SJSA1 (cell line): ENCODE data around the gene SCOC. TPM values are rescaled to one million over a fixed set of nuclear protein-coding genes. Genes with fewer than 3 reads are reported as not detected.

Source experiments
- DNase-seq, 2 experiments: peaks; one replicate each; pipeline ENCODE4 v3.0.0-alpha.2; 2015 to 2020; ENCODE audit warnings: low spot score in 2 of 2, low read depth in 1 of 2
- H3K27ac ChIP-seq: fragments of 250-450 bp; sonication (Bioruptor Pico); 2 replicates; pipeline ENCODE4 v1.5.1; 2020; ENCODE audit warnings: mild to moderate bottlenecking, moderate library complexity
- H3K27me3 ChIP-seq: fragments of 250-450 bp; sonication (Bioruptor Pico); replicated peaks from 2 replicates; pipeline ENCODE4 v1.5.1; 2020; ENCODE audit warnings: mild to moderate bottlenecking, moderate library complexity
- H3K36me3 ChIP-seq: fragments of 250-450 bp; sonication (Bioruptor Pico); 2 replicates; pipeline ENCODE4 v1.5.1; 2020; ENCODE audit warnings: mild to moderate bottlenecking
- H3K4me1 ChIP-seq: fragments of 250-450 bp; sonication (Bioruptor Pico); replicated peaks from 2 replicates; pipeline ENCODE4 v1.6.1; 2021; ENCODE audit warnings: mild to moderate bottlenecking
- H3K4me3 ChIP-seq: fragments of 250-450 bp; sonication (Bioruptor Pico); 2 replicates; pipeline ENCODE4 v1.5.1; 2020; ENCODE audit warnings: mild to moderate bottlenecking
- H3K9me3 ChIP-seq: fragments of 250-450 bp; sonication (Bioruptor Pico); replicated peaks from 2 replicates; pipeline ENCODE4 v1.5.1; 2020; ENCODE audit warnings: mild to moderate bottlenecking
- total RNA-seq: library from RNA; depleted of rRNA; stranded (reverse); fragments of >200 nt; shearing (Covaris generic); gene quantifications from 2 replicates; pipeline ENCODE4 v1.2.3, GENCODE V29; 2014; rRNA removed

The SCOC gene
- 143 and 153 TPM in 2 replicates for total RNA-seq

DNA sequence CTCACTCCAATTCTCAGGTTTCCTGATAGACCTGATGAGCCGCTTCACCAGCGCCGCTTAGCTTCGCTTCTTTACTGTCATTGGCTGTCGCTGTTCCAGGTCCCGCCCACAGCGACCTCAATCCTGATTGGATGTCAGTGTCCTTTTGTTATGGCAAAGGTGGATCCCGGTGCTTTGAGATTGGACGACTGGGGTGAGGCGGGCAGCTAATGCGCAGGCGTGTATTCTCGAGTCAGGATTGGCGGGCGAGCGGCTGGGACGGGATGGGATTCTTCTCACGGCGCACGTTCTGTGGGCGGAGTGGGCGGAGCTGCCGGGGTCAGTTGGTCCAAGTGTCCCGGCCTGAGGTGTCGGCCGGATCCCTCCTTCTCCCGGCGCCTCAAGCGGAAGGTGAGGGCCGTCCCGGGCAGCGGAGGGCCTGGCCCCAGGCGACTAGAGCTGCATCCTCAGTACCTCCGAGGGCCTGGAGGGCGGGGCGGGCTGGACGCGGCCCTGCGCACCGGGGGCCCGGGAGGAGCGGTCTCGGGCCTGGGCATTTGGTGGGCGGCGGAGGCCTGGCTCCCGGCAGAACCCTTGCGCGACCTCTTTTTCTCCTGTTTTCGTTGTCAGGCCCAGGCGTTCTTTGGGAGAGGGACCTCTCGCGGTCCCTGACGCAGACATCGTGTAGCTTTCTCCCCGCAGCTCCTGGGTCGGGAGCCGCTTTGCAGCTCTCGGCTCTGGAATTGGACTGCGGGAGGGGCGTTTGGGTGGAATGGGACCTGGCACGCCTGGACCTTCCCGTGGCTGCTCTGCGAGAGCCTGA is at the start of gene SCOC:
SCOC (plus strand) TSS at position 319 of the 802 bp plus-strand sequence. CDS start 5,525 bp downstream, outside the sequence.
- Histone ChIP-seq H3K4me3 (peak within 1 kb of the TSS; percentile 70), H3K4me1 (peaks cover 8% of the 10 kb centered on the region; the same call in 1 of the 2 replicates), H3K36me3 (peaks cover 3% of the 10 kb centered on the region; the same call in 1 of the 2 replicates), H3K27me3 (no peaks in the 10 kb centered on the region), H3K9me3 (no peaks in the 10 kb centered on the region), H3K27ac (peak within 1 kb of the TSS; percentile 65)
- DNase-seq, result peak; percentile 97 to 99

DNA sequence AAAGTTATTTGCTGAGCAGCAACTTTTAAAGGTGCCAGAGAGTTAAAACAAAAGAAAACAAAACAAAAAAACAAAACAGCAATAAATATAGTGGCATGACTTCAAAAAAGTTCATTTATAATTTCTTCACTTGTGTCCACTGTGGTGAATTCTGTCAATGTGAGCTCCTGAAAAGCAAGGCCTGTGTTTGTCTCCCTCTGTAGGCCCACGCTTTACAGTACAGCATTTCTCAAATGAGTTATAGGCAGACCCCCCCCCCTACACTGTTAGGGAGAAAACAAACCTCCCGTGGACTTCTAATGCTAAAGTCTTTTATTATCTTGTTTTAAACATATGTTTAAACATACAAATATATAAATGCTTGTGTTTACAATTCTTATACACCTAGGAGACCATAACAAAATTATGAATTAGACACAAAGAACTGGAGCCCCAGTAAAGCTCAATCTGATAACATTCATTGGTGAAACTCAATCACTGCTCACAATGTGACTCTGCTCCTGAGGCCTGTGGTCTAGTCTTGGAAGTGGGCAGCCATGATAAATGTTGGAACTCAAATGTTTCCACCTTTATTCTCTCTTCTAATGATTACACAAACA is 47.0 kb upstream of the SCOC start:
- DNase-seq, result peak in 1 of 2 experiments; percentile 42
- Histone ChIP-seq H3K9me3 (no peaks in the 10 kb centered on the region), H3K27ac (no peak overlapping the region), H3K4me1 (no peaks in the 10 kb centered on the region), H3K27me3 (no peaks in the 10 kb centered on the region), H3K4me3 (no peak overlapping the region), H3K36me3 (no peaks in the 10 kb centered on the region)

DNA sequence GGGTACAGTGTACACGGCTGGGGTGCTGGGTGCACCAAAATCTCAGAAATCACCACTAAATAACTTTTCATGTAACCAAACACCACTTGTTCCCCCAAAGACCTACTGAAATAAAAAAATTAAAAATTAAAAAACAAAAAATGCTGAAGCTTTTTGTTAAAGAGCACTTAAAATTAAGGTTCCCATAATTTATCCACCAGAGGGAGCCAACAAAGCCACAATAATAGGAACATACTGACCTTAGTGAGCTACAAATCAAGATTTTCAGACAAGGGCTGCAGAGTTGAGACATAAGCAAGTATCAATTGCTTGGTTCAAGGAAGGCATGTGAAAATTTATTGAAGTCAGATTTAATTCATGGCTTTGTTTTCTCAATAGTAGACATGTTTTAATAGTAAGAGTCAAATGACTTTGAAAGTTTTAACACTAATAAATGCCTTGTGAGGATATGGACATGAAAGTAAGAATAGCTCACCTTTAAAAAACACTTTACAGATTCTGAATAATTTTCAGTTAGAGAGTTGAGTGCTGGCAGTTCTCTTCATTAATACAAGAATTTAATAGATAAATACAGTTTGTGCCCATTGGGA is 43.0 kb upstream of the SCOC start:
- Histone ChIP-seq H3K4me3 (no peak overlapping the region), H3K36me3 (no peaks in the 10 kb centered on the region), H3K9me3 (no peaks in the 10 kb centered on the region), H3K27me3 (no peaks in the 10 kb centered on the region), H3K4me1 (no peaks in the 10 kb centered on the region), H3K27ac (no peak overlapping the region)
- DNase-seq, result peak in 1 of 2 experiments; percentile 23

DNA sequence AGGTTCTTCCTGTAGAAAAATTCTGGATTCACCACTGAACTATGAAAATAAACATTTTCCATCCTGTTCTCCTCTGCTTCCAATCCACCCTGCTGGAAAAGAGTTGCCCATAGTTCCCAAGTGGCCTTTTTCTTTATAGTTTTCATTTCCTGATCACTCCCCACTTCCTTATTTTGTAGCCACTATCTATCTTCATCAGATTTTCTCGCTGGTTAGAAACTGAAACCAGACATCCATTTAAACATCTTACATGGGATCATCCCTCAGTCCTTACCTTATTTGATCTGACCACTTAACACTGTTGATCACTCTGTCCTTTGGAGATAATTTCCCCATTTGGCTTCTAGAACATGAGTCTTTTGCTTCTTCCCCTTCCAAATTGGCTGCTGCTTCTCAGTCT is 42.2 kb upstream of the SCOC start:
- no peaks in the 10 kb centered on the region for H3K4me1 ChIP-seq
- no peak overlapping the region for H3K4me3 ChIP-seq
- DNase-seq, result no peak
- H3K27me3 ChIP-seq, result no peaks in the 10 kb centered on the region
- H3K27ac ChIP-seq, result no peak overlapping the region
- H3K9me3 ChIP-seq, result no peaks in the 10 kb centered on the region
- H3K36me3 ChIP-seq, result no peaks in the 10 kb centered on the region

DNA sequence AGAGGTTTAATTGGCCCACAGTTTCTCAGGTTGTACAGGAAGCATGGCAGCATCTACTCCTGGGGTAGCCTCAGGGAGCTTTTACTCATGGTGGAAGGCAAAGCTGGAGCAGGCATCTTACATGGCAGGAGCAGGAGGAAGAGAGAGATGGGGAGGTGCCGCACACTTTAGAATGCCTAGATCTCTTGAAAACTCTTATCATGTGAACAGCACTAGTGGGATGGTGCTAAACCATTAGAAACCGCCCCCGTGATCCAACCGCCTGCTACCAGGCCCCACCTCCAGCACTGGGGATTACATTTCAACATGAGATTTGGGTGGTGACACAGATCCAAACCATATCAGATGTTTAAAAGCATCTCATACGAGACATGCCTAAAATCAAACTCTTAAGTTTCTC is 41.6 kb upstream of the SCOC start:
- no peaks in the 10 kb centered on the region for H3K9me3 ChIP-seq
- H3K27ac ChIP-seq, result no peak overlapping the region
- no peak overlapping the region for H3K4me3 ChIP-seq
- H3K27me3 ChIP-seq, result no peaks in the 10 kb centered on the region
- H3K4me1 ChIP-seq, result no peaks in the 10 kb centered on the region
- no peaks in the 10 kb centered on the region for H3K36me3 ChIP-seq
- DNase-seq, result no peak

DNA sequence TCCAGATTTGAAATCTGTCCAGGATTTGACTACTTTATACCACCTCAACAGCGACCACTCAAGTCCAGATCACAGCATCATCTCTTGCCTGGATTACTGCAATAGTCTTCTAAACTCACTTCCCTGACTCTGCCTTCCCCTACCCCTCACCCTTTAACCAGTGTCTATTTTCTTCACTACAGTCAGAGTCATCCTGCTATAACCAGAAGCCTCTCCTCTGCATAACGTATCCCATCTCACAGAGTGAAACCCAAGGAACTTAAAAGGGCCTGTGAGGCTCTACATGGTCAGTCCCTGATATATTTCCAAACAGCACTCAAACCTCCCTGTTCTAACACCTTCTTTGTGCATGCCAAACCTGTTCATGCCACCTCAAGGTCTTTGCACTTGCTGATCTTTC is 40.7 kb upstream of the SCOC start:
- no peaks in the 10 kb centered on the region for H3K9me3 ChIP-seq
- no peak overlapping the region for H3K27ac ChIP-seq
- no peak for DNase-seq
- H3K27me3 ChIP-seq, result no peaks in the 10 kb centered on the region
- H3K4me1 ChIP-seq, result no peaks in the 10 kb centered on the region
- H3K4me3 ChIP-seq, result no peak overlapping the region
- H3K36me3 ChIP-seq, result no peaks in the 10 kb centered on the region

DNA sequence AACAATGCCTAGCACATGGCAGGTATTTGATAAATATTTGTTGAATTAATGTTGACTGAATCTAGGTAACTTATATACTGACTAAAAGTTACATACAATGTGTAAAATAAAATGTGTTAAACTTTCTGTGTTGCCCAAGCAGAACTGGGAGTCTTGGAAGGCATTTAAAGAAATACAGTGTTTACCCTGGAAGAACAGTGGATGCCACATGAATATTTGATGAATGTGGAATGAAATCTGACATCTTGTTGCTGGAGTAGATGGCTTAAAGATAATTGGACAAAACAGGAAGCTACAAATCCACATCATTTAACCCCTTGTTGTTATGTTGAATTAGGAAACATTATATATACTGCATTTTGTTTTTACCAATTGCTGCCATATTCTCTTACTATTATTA is 39.9 kb upstream of the SCOC start:
- Histone ChIP-seq H3K9me3 (no peaks in the 10 kb centered on the region), H3K27ac (no peak overlapping the region), H3K4me1 (no peaks in the 10 kb centered on the region), H3K36me3 (no peaks in the 10 kb centered on the region), H3K4me3 (no peak overlapping the region), H3K27me3 (no peaks in the 10 kb centered on the region)
- DNase-seq, result no peak

DNA sequence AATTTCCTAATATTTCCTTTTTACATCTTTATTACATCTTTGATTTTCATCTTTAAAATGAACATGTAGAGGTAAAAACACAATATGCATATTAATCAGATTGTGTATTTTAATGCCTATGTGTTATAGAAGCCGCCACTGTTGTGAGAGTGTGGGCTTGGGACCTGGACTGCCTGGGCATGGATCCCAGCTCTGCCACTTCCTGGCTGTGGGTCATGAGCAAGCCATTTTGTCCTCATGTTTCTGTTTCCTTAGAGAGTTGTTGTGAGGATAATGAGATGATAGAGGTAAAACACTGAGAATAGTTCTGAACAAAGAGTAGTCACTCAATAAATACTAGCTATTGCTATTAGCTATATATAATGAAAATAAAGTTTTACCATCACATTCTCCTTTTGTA is 38.4 kb upstream of the SCOC start:
- Histone ChIP-seq H3K27ac (no peak overlapping the region), H3K36me3 (no peaks in the 10 kb centered on the region), H3K9me3 (no peaks in the 10 kb centered on the region), H3K4me3 (no peak overlapping the region), H3K4me1 (no peaks in the 10 kb centered on the region), H3K27me3 (no peaks in the 10 kb centered on the region)
- DNase-seq, result no peak

DNA sequence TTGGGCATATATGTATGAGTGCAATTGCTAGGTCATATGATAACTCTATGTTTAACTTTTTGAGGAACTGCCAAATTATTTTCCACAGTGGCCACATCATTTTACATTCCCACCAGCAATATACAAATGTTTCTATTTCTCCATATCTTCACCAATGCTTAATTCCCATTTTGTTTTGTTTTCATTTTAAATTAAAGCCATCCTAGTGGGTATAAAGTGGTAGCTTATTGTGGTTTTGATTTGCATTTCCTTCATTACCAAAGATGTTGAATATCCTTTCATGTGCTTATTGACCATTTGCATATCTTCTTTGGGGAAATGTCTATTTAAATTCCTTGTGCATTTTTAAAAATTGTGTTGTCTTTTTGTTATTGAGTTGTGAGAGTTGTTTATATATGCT is 36.7 kb upstream of the SCOC start:
- Histone ChIP-seq H3K27ac (no peak overlapping the region), H3K36me3 (no peaks in the 10 kb centered on the region), H3K27me3 (no peaks in the 10 kb centered on the region), H3K4me3 (no peak overlapping the region), H3K4me1 (no peaks in the 10 kb centered on the region), H3K9me3 (no peaks in the 10 kb centered on the region)
- no peak for DNase-seq

DNA sequence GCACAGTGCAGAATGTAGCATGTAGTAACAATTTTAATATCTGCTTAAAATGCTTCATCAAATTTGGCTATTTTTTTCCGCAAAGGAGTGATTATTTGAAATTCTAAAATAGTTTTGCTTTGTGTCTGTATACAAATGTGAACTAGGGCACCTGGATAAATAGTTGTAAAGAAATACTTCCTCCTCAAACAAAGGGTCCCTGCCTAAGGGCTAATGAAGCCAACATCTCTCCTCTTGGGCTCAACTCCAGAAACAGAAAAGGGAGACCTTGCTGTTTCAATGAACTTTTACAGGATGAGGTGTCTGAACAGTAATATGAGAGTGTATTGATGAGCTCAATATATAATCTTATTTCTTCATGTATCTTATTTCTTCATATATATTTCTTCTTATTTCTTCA is 30.8 kb upstream of the SCOC start:
- H3K36me3 ChIP-seq, result no peaks in the 10 kb centered on the region
- H3K9me3 ChIP-seq, result no peaks in the 10 kb centered on the region
- peaks cover 5% of the 10 kb centered on the region; the same call in 1 of the 2 replicates for H3K27me3 ChIP-seq
- H3K27ac ChIP-seq, result no peak overlapping the region
- no peak overlapping the region for H3K4me3 ChIP-seq
- DNase-seq, result no peak
- no peaks in the 10 kb centered on the region for H3K4me1 ChIP-seq

DNA sequence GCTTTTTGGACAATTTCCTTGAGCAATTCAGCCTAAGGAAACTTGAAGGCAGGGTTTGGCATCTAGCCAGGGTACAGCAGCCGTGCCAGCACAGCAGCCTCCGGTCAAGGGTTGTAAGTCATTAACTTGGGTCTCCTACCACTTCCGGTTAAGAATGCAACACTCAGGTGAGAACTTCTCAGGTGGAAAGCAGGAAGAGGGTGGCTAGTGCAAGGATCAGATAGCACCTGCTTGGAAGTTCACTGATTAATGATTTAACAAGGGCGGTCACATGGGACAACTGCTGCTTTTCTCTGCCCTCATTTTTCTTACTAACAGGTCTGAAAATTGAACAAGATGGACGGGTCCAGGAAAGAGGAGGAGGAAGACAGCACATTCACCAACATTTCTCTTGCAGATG is 30.1 kb upstream of the SCOC start:
- H3K4me1 ChIP-seq, result no peaks in the 10 kb centered on the region
- H3K36me3 ChIP-seq, result no peaks in the 10 kb centered on the region
- peaks cover 9% of the 10 kb centered on the region; the same call in 1 of the 2 replicates for H3K27me3 ChIP-seq
- DNase-seq, result no peak
- H3K4me3 ChIP-seq, result no peak overlapping the region
- no peaks in the 10 kb centered on the region for H3K9me3 ChIP-seq
- H3K27ac ChIP-seq, result no peak overlapping the region

DNA sequence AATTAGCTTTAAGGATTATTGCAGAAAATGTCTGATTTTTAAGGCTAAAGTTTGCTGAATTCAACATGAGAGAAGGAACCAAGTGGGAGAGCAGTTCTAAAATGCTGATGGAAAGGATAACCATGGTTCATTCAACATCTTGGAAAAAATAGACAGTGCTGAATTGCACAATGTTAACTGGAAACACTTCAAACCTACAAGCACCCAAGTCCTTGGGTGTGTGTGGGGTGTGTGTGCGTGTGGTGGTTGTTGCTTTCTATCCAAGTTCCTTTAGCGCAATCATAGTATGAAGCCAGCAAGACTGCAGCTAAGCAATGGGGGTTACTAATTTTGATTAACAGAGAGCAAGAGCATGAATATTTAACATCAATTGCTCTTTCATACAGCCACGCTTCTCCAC is 29.3 kb upstream of the SCOC start:
- DNase-seq, result no peak
- Histone ChIP-seq H3K4me3 (no peak overlapping the region), H3K9me3 (no peaks in the 10 kb centered on the region), H3K27ac (no peak overlapping the region), H3K4me1 (no peaks in the 10 kb centered on the region), H3K36me3 (no peaks in the 10 kb centered on the region), H3K27me3 (peaks cover 17% of the 10 kb centered on the region; the same call in 1 of the 2 replicates)

DNA sequence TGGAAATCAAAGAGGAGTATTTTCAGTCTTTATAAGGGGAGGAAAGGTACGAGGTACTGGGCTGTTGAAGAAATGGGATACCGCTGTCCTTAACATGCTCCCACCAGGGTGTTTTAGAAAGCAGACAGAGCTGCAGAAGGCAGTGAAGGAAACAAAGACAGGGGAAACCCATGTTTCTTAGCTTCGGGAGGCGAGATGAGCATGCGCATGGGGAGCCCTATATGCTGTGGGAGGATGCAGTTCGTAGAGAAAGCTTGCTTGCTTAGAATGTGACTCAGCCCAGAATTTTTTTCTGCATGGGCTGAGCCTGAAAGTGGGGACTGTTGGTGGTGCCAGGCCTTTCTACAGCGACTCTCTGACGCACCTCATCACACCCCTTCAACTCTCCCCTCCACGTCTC is 28.8 kb upstream of the SCOC start:
- DNase-seq, result no peak
- H3K27me3 ChIP-seq, result peaks cover 17% of the 10 kb centered on the region; the same call in 1 of the 2 replicates
- no peaks in the 10 kb centered on the region for H3K9me3 ChIP-seq
- no peak overlapping the region for H3K4me3 ChIP-seq
- no peaks in the 10 kb centered on the region for H3K4me1 ChIP-seq
- H3K27ac ChIP-seq, result no peak overlapping the region
- H3K36me3 ChIP-seq, result no peaks in the 10 kb centered on the region

DNA sequence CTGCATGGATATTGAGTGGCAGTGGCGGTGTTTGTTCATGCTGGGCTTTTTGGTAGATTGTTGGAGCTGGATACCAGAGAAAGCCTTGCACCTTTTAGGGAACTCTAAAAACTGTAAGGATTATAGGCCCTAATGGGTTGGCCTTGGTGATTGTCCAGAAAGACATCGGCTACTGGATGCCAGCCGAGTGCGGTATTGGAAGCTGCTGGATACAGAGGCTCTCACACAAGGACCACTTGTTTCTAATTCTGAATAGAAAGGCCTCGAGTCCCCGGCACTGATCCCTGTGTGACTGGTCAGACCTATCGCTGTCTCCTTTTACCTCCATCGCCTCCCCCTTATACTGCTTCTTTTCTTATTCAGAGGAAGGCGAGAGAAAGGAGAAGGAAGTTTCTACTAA is 27.3 kb upstream of the SCOC start:
- no peaks in the 10 kb centered on the region for H3K4me1 ChIP-seq
- no peaks in the 10 kb centered on the region for H3K9me3 ChIP-seq
- no peak overlapping the region for H3K4me3 ChIP-seq
- no peak overlapping the region for H3K27ac ChIP-seq
- peaks cover 17% of the 10 kb centered on the region; the same call in 1 of the 2 replicates for H3K27me3 ChIP-seq
- no peaks in the 10 kb centered on the region for H3K36me3 ChIP-seq
- DNase-seq, result no peak
